IPS-18a (cell line): ENCODE results near the gene OPCML.

Experiments used
- H3K27ac ChIP-seq: one replicate; pipeline ENCODE4 v1.5.1; 2013; ENCODE audit warnings: low read length
- H3K27me3 ChIP-seq: one replicate; pipeline ENCODE4 v1.6.1; 2013; ENCODE audit warnings: mild to moderate bottlenecking, low read length; ENCODE audit not compliant: control insufficient read depth, insufficient read depth
- H3K36me3 ChIP-seq: one replicate; pipeline ENCODE4 v1.6.1; 2013; ENCODE audit warnings: low read depth, low read length; ENCODE audit not compliant: control insufficient read depth
- H3K4me1 ChIP-seq: one replicate; pipeline ENCODE4 v1.6.1; 2013; ENCODE audit warnings: low read depth, low read length; ENCODE audit not compliant: control insufficient read depth
- H3K4me3 ChIP-seq: one replicate; pipeline ENCODE4 v1.5.1; 2013; ENCODE audit warnings: low read length
- H3K9ac ChIP-seq: one replicate; pipeline ENCODE4 v1.6.1; 2013; ENCODE audit warnings: mild to moderate bottlenecking, low read length, moderate library complexity
- H3K9me3 ChIP-seq: one replicate; pipeline ENCODE4 v1.6.1; 2013; ENCODE audit warnings: low read depth, low read length; ENCODE audit not compliant: control insufficient read depth

OPCML gene

DNA sequence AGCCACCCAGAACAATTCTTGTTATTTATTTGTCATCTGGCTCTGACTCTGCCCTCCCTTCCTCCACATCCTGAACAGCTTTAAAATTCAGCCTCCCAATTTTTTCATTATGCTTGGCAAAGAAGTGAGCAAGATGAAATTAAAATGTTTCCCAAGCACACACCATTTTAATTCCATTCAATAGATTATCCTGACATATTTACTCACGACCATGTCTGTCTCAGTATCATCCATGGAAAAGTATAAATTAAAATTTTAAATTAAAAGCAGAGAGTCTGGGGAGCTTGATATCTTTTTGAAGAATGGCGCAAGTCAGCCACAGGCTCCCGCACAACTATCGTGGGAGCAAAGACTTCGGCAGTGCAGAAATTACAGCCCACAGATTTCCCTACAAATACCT is 862.4 kb downstream of the OPCML start:
- H3K9ac ChIP-seq = no peak overlapping the region
- no peaks in the 10 kb centered on the region for H3K36me3 ChIP-seq
- no peak overlapping the region for H3K4me3 ChIP-seq
- no peak overlapping the region for H3K27ac ChIP-seq
- H3K27me3 ChIP-seq = no peaks in the 10 kb centered on the region
- no peaks in the 10 kb centered on the region for H3K4me1 ChIP-seq
- no peaks in the 10 kb centered on the region for H3K9me3 ChIP-seq

- no peaks in the 10 kb centered on the region for H3K4me1 ChIP-seq
- no peak overlapping the region for H3K9ac ChIP-seq
- no peak overlapping the region for H3K4me3 ChIP-seq
- no peaks in the 10 kb centered on the region for H3K36me3 ChIP-seq
- H3K27me3 ChIP-seq = no peaks in the 10 kb centered on the region
- H3K9me3 ChIP-seq = no peaks in the 10 kb centered on the region
- no peak overlapping the region for H3K27ac ChIP-seq
These were observed 867.1 kb downstream of the OPCML start for GRCh38 chr11:132665205-132665604.

DNA sequence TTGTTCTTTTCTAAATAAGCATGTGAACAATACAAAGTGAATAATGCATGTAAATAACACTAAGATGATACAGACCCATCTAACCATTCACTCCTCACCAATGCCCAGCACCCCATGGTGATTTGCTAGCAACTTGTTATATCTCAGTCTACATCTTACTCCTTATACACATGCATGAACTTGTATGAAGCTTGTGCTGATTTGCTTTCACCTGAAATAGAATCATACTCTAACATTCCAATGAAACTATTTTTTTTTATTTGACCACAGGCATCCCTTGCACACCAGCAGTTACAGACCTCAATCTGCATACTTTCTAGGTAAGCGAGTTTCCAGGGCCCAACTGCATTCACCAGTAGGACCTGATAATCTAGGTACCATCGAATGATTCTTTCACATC is 873.6 kb downstream of the OPCML start:
- H3K9me3 ChIP-seq = no peaks in the 10 kb centered on the region
- no peaks in the 10 kb centered on the region for H3K27me3 ChIP-seq
- H3K27ac ChIP-seq = no peak overlapping the region
- no peaks in the 10 kb centered on the region for H3K4me1 ChIP-seq
- H3K9ac ChIP-seq = no peak overlapping the region
- H3K36me3 ChIP-seq = no peaks in the 10 kb centered on the region
- H3K4me3 ChIP-seq = no peak overlapping the region

- Histone ChIP-seq H3K9ac (no peak overlapping the region), H3K27ac (no peak overlapping the region), H3K4me3 (no peak overlapping the region), H3K36me3 (no peaks in the 10 kb centered on the region), H3K9me3 (no peaks in the 10 kb centered on the region), H3K27me3 (no peaks in the 10 kb centered on the region), H3K4me1 (no peaks in the 10 kb centered on the region)
These were observed 874.3 kb downstream of the OPCML start for GRCh38 chr11:132658004-132658403.

DNA sequence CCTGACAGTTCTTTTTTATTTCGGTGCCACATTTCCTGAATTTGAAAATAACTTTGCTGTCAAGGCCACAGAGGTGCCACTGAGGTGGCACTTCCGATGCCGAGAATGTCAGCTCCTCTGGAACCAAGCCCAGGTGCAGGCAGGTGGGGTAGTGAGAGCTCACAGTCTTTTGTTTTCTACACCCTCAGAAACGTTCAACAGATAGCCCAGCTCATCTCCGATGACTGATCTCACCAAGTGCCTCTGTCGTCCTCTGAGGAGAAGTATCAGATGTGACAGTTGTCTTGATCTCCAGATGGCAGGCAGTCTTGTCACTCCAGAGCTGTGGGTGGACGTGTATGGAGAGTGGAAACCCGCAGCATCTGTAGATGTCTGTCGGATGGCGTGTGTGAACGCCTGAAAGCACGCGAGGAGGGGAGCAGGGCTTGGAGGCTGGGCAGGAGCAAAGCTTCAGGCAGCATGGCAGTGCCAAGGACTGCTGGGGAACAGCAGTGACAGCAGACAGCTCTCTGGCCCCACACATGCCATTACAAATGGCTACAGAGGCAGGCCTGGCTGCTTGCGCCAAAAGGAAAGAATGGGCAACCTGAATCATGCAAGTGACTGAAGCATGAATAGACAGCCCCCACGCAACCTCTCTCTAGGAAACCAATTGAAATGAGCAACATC is 877.0 kb downstream of the OPCML start:
- Histone ChIP-seq H3K36me3 (no peaks in the 10 kb centered on the region), H3K4me3 (no peak overlapping the region), H3K27me3 (no peaks in the 10 kb centered on the region), H3K9ac (no peak overlapping the region), H3K9me3 (no peaks in the 10 kb centered on the region), H3K4me1 (no peaks in the 10 kb centered on the region), H3K27ac (no peak overlapping the region)

DNA sequence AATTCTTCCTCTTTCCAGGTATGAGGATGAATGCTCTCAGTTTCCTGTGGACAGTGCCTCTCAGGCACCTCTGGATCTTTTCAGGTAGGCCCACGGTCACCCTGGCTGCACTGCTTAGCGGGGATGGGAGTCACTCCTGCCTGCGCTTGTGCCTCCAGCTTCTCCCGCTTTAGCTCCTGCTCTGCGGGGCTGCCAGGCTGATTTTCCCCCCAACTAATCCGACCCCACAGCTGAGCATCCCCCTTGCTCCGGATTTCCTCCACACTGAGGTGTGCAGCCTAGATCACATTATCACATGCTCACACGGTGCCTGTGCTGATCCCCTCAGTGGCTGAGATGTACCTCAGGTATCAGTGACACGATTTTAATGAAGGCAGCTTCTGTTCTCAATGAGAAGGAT is 879.1 kb downstream of the OPCML start:
- no peaks in the 10 kb centered on the region for H3K4me1 ChIP-seq
- H3K4me3 ChIP-seq = no peak overlapping the region
- H3K27ac ChIP-seq = no peak overlapping the region
- no peak overlapping the region for H3K9ac ChIP-seq
- H3K9me3 ChIP-seq = no peaks in the 10 kb centered on the region
- no peaks in the 10 kb centered on the region for H3K27me3 ChIP-seq
- no peaks in the 10 kb centered on the region for H3K36me3 ChIP-seq

GRCh38 chr11:132650969-132651720 is 881.2 kb downstream of the OPCML start:
- H3K27ac ChIP-seq = no peak overlapping the region
- H3K9ac ChIP-seq = no peak overlapping the region
- H3K36me3 ChIP-seq = no peaks in the 10 kb centered on the region
- no peaks in the 10 kb centered on the region for H3K4me1 ChIP-seq
- H3K9me3 ChIP-seq = no peaks in the 10 kb centered on the region
- H3K4me3 ChIP-seq = no peak overlapping the region
- H3K27me3 ChIP-seq = no peaks in the 10 kb centered on the region

- Histone ChIP-seq H3K27me3 (no peaks in the 10 kb centered on the region), H3K4me3 (no peak overlapping the region), H3K27ac (no peak overlapping the region), H3K9ac (no peak overlapping the region), H3K36me3 (no peaks in the 10 kb centered on the region), H3K9me3 (no peaks in the 10 kb centered on the region), H3K4me1 (no peaks in the 10 kb centered on the region)
These were observed 883.0 kb downstream of the OPCML start for GRCh38 chr11:132649277-132649676.

- H3K4me1 ChIP-seq = no peaks in the 10 kb centered on the region
- no peak overlapping the region for H3K9ac ChIP-seq
- H3K27me3 ChIP-seq = no peaks in the 10 kb centered on the region
- no peak overlapping the region for H3K4me3 ChIP-seq
- H3K9me3 ChIP-seq = no peaks in the 10 kb centered on the region
- no peaks in the 10 kb centered on the region for H3K36me3 ChIP-seq
- no peak overlapping the region for H3K27ac ChIP-seq
These were observed 883.5 kb downstream of the OPCML start for GRCh38 chr11:132648851-132649250.

DNA sequence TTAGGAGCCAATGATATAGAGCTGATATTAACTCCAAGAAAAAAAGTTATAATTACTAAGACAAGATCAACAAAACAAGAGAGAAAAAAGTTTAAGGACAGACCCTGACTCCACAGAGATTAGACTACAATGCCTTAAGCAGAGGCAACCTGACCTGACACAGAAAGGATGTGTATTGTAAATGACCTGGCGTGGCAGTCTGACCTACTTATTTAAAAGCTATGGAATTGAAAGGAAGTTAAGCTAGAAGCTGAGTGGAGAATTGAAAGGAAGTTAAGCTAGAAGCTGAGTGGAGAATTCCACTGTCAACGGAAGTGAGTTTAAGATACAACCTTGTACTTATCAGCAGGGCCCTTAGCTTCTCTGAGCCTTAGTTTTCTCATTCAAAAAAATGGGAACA is 885.4 kb downstream of the OPCML start:
- no peak overlapping the region for H3K27ac ChIP-seq
- H3K4me3 ChIP-seq = no peak overlapping the region
- no peaks in the 10 kb centered on the region for H3K36me3 ChIP-seq
- no peaks in the 10 kb centered on the region for H3K9me3 ChIP-seq
- no peak overlapping the region for H3K9ac ChIP-seq
- H3K4me1 ChIP-seq = no peaks in the 10 kb centered on the region
- H3K27me3 ChIP-seq = no peaks in the 10 kb centered on the region

DNA sequence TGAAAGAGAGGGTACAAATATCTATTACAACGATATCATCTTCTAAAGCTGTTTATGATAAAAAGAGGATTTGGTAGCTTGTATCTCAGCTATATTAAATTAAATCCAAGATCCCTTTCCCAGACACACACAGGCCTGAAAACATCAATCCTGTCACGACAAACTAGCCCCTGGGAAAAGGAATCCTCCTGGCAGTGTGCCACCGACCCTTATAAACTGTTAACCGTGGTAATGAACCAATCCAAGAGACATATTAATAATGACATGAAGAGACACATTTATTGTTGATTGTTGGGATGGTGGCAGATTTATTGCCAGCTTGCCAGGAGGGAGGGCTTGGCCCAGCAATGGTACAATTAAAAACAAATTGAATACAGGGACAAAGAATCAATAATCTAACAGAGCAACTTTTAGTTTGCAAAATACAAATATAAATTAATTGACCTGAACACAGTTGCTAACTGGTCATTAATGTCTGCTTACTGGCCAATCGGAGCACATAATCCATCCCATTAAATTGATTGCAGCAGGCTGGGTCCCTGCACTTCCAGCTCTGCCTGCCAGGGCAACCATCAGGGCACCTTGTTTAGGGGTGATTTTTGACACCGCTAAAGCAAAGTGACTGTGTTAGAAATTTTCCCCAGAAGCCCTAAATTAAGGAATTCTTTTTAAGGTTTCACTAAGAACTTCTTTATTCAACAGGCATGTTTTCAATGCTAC is 887.6 kb downstream of the OPCML start:
- Histone ChIP-seq H3K4me3 (no peak overlapping the region), H3K9me3 (no peaks in the 10 kb centered on the region), H3K9ac (no peak overlapping the region), H3K4me1 (peaks cover 2% of the 10 kb centered on the region), H3K27me3 (no peaks in the 10 kb centered on the region), H3K27ac (no peak overlapping the region), H3K36me3 (no peaks in the 10 kb centered on the region)
